ENCODE measurements around the gene RAPGEF4.

Gene RAPGEF4

GRCh38 chr2:173016451-173016850, 280.8 kb downstream of the RAPGEF4 start:
- H3K27ac ChIP-seq (ENCODE audit: low read depth, low read length), result no peak overlapping the region
- 68% methylated on average over 2 of the region's 2 CpGs for WGBS

GRCh38 chr2:173017646-173018420, 282.2 kb downstream of the RAPGEF4 start:
- no peaks in the 10 kb centered on the region for H3K4me1 ChIP-seq (ENCODE audit: insufficient read depth, low read length)
- H3K36me3 ChIP-seq (ENCODE audit: insufficient read depth, low read length), result no peaks in the 10 kb centered on the region
- H3K27me3 ChIP-seq (ENCODE audit: insufficient read depth, low read length), result no peaks in the 10 kb centered on the region
- no peak overlapping the region for H3K27ac ChIP-seq (ENCODE audit: low read depth, low read length)
- 90% methylated on average over 6 of the region's 6 CpGs for WGBS
- H3K9ac ChIP-seq (ENCODE audit: low read depth, low read length), result no peak overlapping the region
- no peaks in the 10 kb centered on the region for H3K9me3 ChIP-seq (ENCODE audit: insufficient read depth, low read depth, low read length)
- no peak overlapping the region for H3K4me3 ChIP-seq (ENCODE audit: low read length)

More at GRCh38 chr2:173016451-173016850, 280.8 kb downstream of the RAPGEF4 start:
- no peaks in the 10 kb centered on the region for H3K36me3 ChIP-seq (ENCODE audit: insufficient read depth, low read length)
- no peaks in the 10 kb centered on the region for H3K4me1 ChIP-seq (ENCODE audit: insufficient read depth, low read length)
- H3K4me3 ChIP-seq (ENCODE audit: low read length), result no peak overlapping the region
- no peak overlapping the region for H3K9ac ChIP-seq (ENCODE audit: low read depth, low read length)
- H3K9me3 ChIP-seq (ENCODE audit: insufficient read depth, low read depth, low read length), result no peaks in the 10 kb centered on the region
- H3K27me3 ChIP-seq (ENCODE audit: insufficient read depth, low read length), result no peaks in the 10 kb centered on the region

GRCh38 chr2:173019755-173020154, 284.1 kb downstream of the RAPGEF4 start:
- no peak overlapping the region for H3K27ac ChIP-seq (ENCODE audit: low read depth, low read length)
- H3K9ac ChIP-seq (ENCODE audit: low read depth, low read length), result no peak overlapping the region
- H3K4me1 ChIP-seq (ENCODE audit: insufficient read depth, low read length), result no peaks in the 10 kb centered on the region
- no peaks in the 10 kb centered on the region for H3K9me3 ChIP-seq (ENCODE audit: insufficient read depth, low read depth, low read length)
- H3K27me3 ChIP-seq (ENCODE audit: insufficient read depth, low read length), result no peaks in the 10 kb centered on the region
- H3K36me3 ChIP-seq (ENCODE audit: insufficient read depth, low read length), result no peaks in the 10 kb centered on the region
- no peak overlapping the region for H3K4me3 ChIP-seq (ENCODE audit: low read length)

GRCh38 chr2:173021939-173022371, 286.3 kb downstream of the RAPGEF4 start:
- Histone ChIP-seq H3K27ac (ENCODE audit: low read depth, low read length) (no peak overlapping the region), H3K4me3 (ENCODE audit: low read length) (no peak overlapping the region), H3K36me3 (ENCODE audit: insufficient read depth, low read length) (no peaks in the 10 kb centered on the region), H3K9ac (ENCODE audit: low read depth, low read length) (no peak overlapping the region), H3K9me3 (ENCODE audit: insufficient read depth, low read depth, low read length) (no peaks in the 10 kb centered on the region), H3K4me1 (ENCODE audit: insufficient read depth, low read length) (no peaks in the 10 kb centered on the region), H3K27me3 (ENCODE audit: insufficient read depth, low read length) (no peaks in the 10 kb centered on the region)
- WGBS, result 81% methylated on average over 9 of the region's 9 CpGs

GRCh38 chr2:173023718-173024117, 288.1 kb downstream of the RAPGEF4 start:
- Histone ChIP-seq H3K4me1 (ENCODE audit: insufficient read depth, low read length) (peaks cover 2% of the 10 kb centered on the region; the same call in 1 of the 2 replicates), H3K27me3 (ENCODE audit: insufficient read depth, low read length) (no peaks in the 10 kb centered on the region), H3K27ac (ENCODE audit: low read depth, low read length) (no peak overlapping the region), H3K9me3 (ENCODE audit: insufficient read depth, low read depth, low read length) (no peaks in the 10 kb centered on the region), H3K4me3 (ENCODE audit: low read length) (no peak overlapping the region), H3K36me3 (ENCODE audit: insufficient read depth, low read length) (no peaks in the 10 kb centered on the region), H3K9ac (ENCODE audit: low read depth, low read length) (no peak overlapping the region)
- WGBS, result 75% methylated on average over 5 of the region's 5 CpGs

GRCh38 chr2:173026479-173026878, 290.8 kb downstream of the RAPGEF4 start:
- Histone ChIP-seq H3K27ac (ENCODE audit: low read depth, low read length) (no peak overlapping the region), H3K4me3 (ENCODE audit: low read length) (no peak overlapping the region), H3K9ac (ENCODE audit: low read depth, low read length) (no peak overlapping the region), H3K36me3 (ENCODE audit: insufficient read depth, low read length) (no peaks in the 10 kb centered on the region), H3K27me3 (ENCODE audit: insufficient read depth, low read length) (no peaks in the 10 kb centered on the region), H3K9me3 (ENCODE audit: insufficient read depth, low read depth, low read length) (no peaks in the 10 kb centered on the region), H3K4me1 (ENCODE audit: insufficient read depth, low read length) (peaks cover 2% of the 10 kb centered on the region; the same call in 1 of the 2 replicates)
- WGBS, result 95% methylated on average over 1 of the region's 1 CpG

GRCh38 chr2:173027181-173028128, 291.8 kb downstream of the RAPGEF4 start:
- WGBS, result 47% methylated on average over 8 of the region's 8 CpGs
- Histone ChIP-seq H3K27ac (ENCODE audit: low read depth, low read length) (no peak overlapping the region), H3K36me3 (ENCODE audit: insufficient read depth, low read length) (no peaks in the 10 kb centered on the region), H3K4me3 (ENCODE audit: low read length) (no peak overlapping the region), H3K9ac (ENCODE audit: low read depth, low read length) (no peak overlapping the region), H3K9me3 (ENCODE audit: insufficient read depth, low read depth, low read length) (no peaks in the 10 kb centered on the region), H3K4me1 (ENCODE audit: insufficient read depth, low read length) (peaks cover 2% of the 10 kb centered on the region; the same call in 1 of the 2 replicates), H3K27me3 (ENCODE audit: insufficient read depth, low read length) (no peaks in the 10 kb centered on the region)

GRCh38 chr2:173028141-173028540, 292.5 kb downstream of the RAPGEF4 start:
- Histone ChIP-seq H3K36me3 (ENCODE audit: insufficient read depth, low read length) (no peaks in the 10 kb centered on the region), H3K4me1 (ENCODE audit: insufficient read depth, low read length) (peaks cover 2% of the 10 kb centered on the region; the same call in 1 of the 2 replicates), H3K4me3 (ENCODE audit: low read length) (no peak overlapping the region), H3K9me3 (ENCODE audit: insufficient read depth, low read depth, low read length) (no peaks in the 10 kb centered on the region), H3K27ac (ENCODE audit: low read depth, low read length) (no peak overlapping the region), H3K27me3 (ENCODE audit: insufficient read depth, low read length) (no peaks in the 10 kb centered on the region), H3K9ac (ENCODE audit: low read depth, low read length) (no peak overlapping the region)
- WGBS, result 95% methylated on average over 1 of the region's 1 CpG

GRCh38 chr2:173028671-173029070, 293.0 kb downstream of the RAPGEF4 start:
- 69% methylated on average over 4 of the region's 5 CpGs for WGBS
- H3K9me3 ChIP-seq (ENCODE audit: insufficient read depth, low read depth, low read length), result no peaks in the 10 kb centered on the region
- H3K36me3 ChIP-seq (ENCODE audit: insufficient read depth, low read length), result no peaks in the 10 kb centered on the region
- no peaks in the 10 kb centered on the region for H3K27me3 ChIP-seq (ENCODE audit: insufficient read depth, low read length)
- no peak overlapping the region for H3K4me3 ChIP-seq (ENCODE audit: low read length)
- no peak overlapping the region for H3K27ac ChIP-seq (ENCODE audit: low read depth, low read length)
- peaks cover 2% of the 10 kb centered on the region; the same call in 1 of the 2 replicates for H3K4me1 ChIP-seq (ENCODE audit: insufficient read depth, low read length)
- no peak overlapping the region for H3K9ac ChIP-seq (ENCODE audit: low read depth, low read length)

- WGBS, result 97% methylated on average over 8 of the region's 9 CpGs
Measured at GRCh38 chr2:173030561-173031490, 295.2 kb downstream of the RAPGEF4 start.

More at GRCh38 chr2:173030561-173031490, 295.2 kb downstream of the RAPGEF4 start:
- H3K9ac ChIP-seq (ENCODE audit: low read depth, low read length), result no peak overlapping the region
- no peaks in the 10 kb centered on the region for H3K9me3 ChIP-seq (ENCODE audit: insufficient read depth, low read depth, low read length)
- peaks cover 2% of the 10 kb centered on the region; the same call in 1 of the 2 replicates for H3K4me1 ChIP-seq (ENCODE audit: insufficient read depth, low read length)
- H3K36me3 ChIP-seq (ENCODE audit: insufficient read depth, low read length), result no peaks in the 10 kb centered on the region
- no peaks in the 10 kb centered on the region for H3K27me3 ChIP-seq (ENCODE audit: insufficient read depth, low read length)
- H3K27ac ChIP-seq (ENCODE audit: low read depth, low read length), result no peak overlapping the region
- no peak overlapping the region for H3K4me3 ChIP-seq (ENCODE audit: low read length)

Data from HUES64 (cell line).